ENCODE results near the gene NAT9. TPM values are rescaled to one million over a fixed set of nuclear protein-coding genes. Genes with fewer than 3 reads are reported as not detected.

Gene NAT9
- total RNA-seq, 1 donor from 2014 or later, result 66.9 TPM

- DNase-seq (ENCODE audit: low read depth, low spot score), result no peak
- Mint-ChIP-seq H3K9me3 (no peaks in the 10 kb centered on the region), H3K4me1 (no peaks in the 10 kb centered on the region), H3K27ac (ENCODE audit: unreplicated experiment) (no peak overlapping the region), H3K27me3 (ENCODE audit: low read depth) (no peaks in the 10 kb centered on the region), H3K4me3 (no peak overlapping the region), H3K36me3 (ENCODE audit: low read depth) (peaks cover 4% of the 10 kb centered on the region)
- TF ChIP-seq CTCF (conservative IDR thresholded peaks at IDR 0.05), result no peak
Measured at GRCh38 chr17:74790161-74791058, 14.3 kb upstream of the NAT9 start.

GRCh38 chr17:74786431-74787055, 10.4 kb upstream of the NAT9 start:
- H3K36me3 Mint-ChIP-seq (ENCODE audit: low read depth), result peaks cover 2% of the 10 kb centered on the region
- no peaks in the 10 kb centered on the region for H3K27me3 Mint-ChIP-seq (ENCODE audit: low read depth)
- peaks cover 6% of the 10 kb centered on the region for H3K4me1 Mint-ChIP-seq
- DNase-seq (ENCODE audit: low read depth, low spot score), result no peak
- no peak overlapping the region for H3K27ac Mint-ChIP-seq (ENCODE audit: unreplicated experiment)
- H3K4me3 Mint-ChIP-seq, result no peak overlapping the region
- H3K9me3 Mint-ChIP-seq, result no peaks in the 10 kb centered on the region
- TF ChIP-seq CTCF (conservative IDR thresholded peaks at IDR 0.05), result no peak

GRCh38 chr17:74785981-74786360, 9.8 kb upstream of the NAT9 start:
- no peak overlapping the region for H3K4me3 Mint-ChIP-seq
- DNase-seq (ENCODE audit: low read depth, low spot score), result no peak
- no peaks in the 10 kb centered on the region for H3K36me3 Mint-ChIP-seq (ENCODE audit: low read depth)
- H3K4me1 Mint-ChIP-seq, result peaks cover 7% of the 10 kb centered on the region
- H3K27me3 Mint-ChIP-seq (ENCODE audit: low read depth), result no peaks in the 10 kb centered on the region
- H3K9me3 Mint-ChIP-seq, result no peaks in the 10 kb centered on the region
- TF ChIP-seq CTCF (conservative IDR thresholded peaks at IDR 0.05), result no peak
- no peak overlapping the region for H3K27ac Mint-ChIP-seq (ENCODE audit: unreplicated experiment)

GRCh38 chr17:74785096-74785980, 9.2 kb upstream of the NAT9 start:
- TF ChIP-seq CTCF (conservative IDR thresholded peaks at IDR 0.05), result peak; percentile 40
- H3K4me3 Mint-ChIP-seq, result no peak overlapping the region
- H3K27me3 Mint-ChIP-seq (ENCODE audit: low read depth), result no peaks in the 10 kb centered on the region
- H3K9me3 Mint-ChIP-seq, result no peaks in the 10 kb centered on the region
- no peaks in the 10 kb centered on the region for H3K36me3 Mint-ChIP-seq (ENCODE audit: low read depth)
- no peak for DNase-seq (ENCODE audit: low read depth, low spot score)
- H3K27ac Mint-ChIP-seq (ENCODE audit: unreplicated experiment), result no peak overlapping the region
- H3K4me1 Mint-ChIP-seq, result peaks cover 13% of the 10 kb centered on the region

- Mint-ChIP-seq H3K27ac (ENCODE audit: unreplicated experiment) (no peak overlapping the region), H3K4me1 (peaks cover 20% of the 10 kb centered on the region), H3K27me3 (ENCODE audit: low read depth) (no peaks in the 10 kb centered on the region), H3K36me3 (ENCODE audit: low read depth) (no peaks in the 10 kb centered on the region), H3K9me3 (no peaks in the 10 kb centered on the region), H3K4me3 (no peak overlapping the region)
- TF ChIP-seq CTCF (conservative IDR thresholded peaks at IDR 0.05), result no peak
- DNase-seq (ENCODE audit: low read depth, low spot score), result no peak
Measured at GRCh38 chr17:74784125-74784810, 8.1 kb upstream of the NAT9 start.
